IMR-90 (cell line): ENCODE data around the gene SPATA9. TPM values are rescaled to one million over a fixed set of nuclear protein-coding genes. Genes with fewer than 3 reads are reported as not detected.
A peak's percentile ranks its signal among the peaks of the same experiment; 100 is the strongest.

Experiments used
- ATAC-seq: fragments of 200-7000 bp; cut with Tn5 transposase; 2 replicates; pipeline ENCODE4 v1.9.1; 2020; ENCODE audit warnings: low read depth, mild to moderate bottlenecking, moderate library complexity
- BruUV-seq: library from RNA; stranded (reverse); fragments of 400-500 nt; replicated peaks from 2 replicates; lab custom pipeline; 2021; lab: Mats Ljungman, UMichigan
- CTCF ChIA-PET: fragments of 300-600 bp; formaldehyde crosslinking; extraction: SDS; loops from one replicate; lab custom pipeline; 2021; ENCODE audit warnings: antibody characterized with exemption; lab: Yijun Ruan, JAX
- POLR2A ChIA-PET: fragments of 300-600 bp; sonication (Branson Sonifier 250); formaldehyde crosslinking; loops from one replicate; lab custom pipeline; 2022; ENCODE audit warnings: antibody characterized with exemption; ENCODE audit not compliant: unreplicated experiment; lab: Charles Lee
- DNase-seq: peaks from one replicate; pipeline ENCODE4 v3.0.0; 2013
- H2AFZ ChIP-seq: replicated peaks from 2 replicates; pipeline ENCODE3; 2013; ENCODE audit warnings: low read length, mild to moderate bottlenecking; ENCODE audit not compliant: poor library complexity
- H2AK5ac ChIP-seq: 2 replicates; pipeline ENCODE4 v1.6.1; 2013; ENCODE audit warnings: low read depth, low read length, inconsistent platforms
- H2AK9ac ChIP-seq: replicated peaks from 2 replicates; pipeline ENCODE3; 2013; ENCODE audit warnings: mild to moderate bottlenecking, low read depth, low read length, moderate library complexity; ENCODE audit not compliant: poor library complexity
- H2BK120ac ChIP-seq: 2 replicates; pipeline ENCODE4 v1.6.1; 2013; ENCODE audit warnings: low read depth, low read length, inconsistent platforms
- H2BK15ac ChIP-seq: 3 replicates; pipeline ENCODE4 v1.6.1; 2013; ENCODE audit warnings: low read depth, low read length, inconsistent platforms
- H2BK20ac ChIP-seq: 2 replicates; pipeline ENCODE4 v1.6.1; 2013; ENCODE audit warnings: low read depth, mild to moderate bottlenecking, inconsistent platforms, low read length, moderate library complexity
- H2BK5ac ChIP-seq: 2 replicates; pipeline ENCODE4 v1.6.1; 2013; ENCODE audit warnings: mild to moderate bottlenecking, low read depth, low read length, inconsistent platforms; ENCODE audit not compliant: poor library complexity, severe bottlenecking
- H3K14ac ChIP-seq: replicated peaks from 2 replicates; pipeline ENCODE4 v1.6.1; 2013; ENCODE audit warnings: low read depth, low read length, inconsistent platforms
- H3K18ac ChIP-seq: 2 replicates; pipeline ENCODE4 v1.6.1; 2013; ENCODE audit warnings: low read depth, low read length, control low read depth
- H3K23ac ChIP-seq: 2 replicates; pipeline ENCODE4 v1.6.1; 2013; ENCODE audit warnings: low read depth, low read length, inconsistent platforms
- H3K27ac ChIP-seq: 2 replicates; pipeline ENCODE4 v1.5.1; 2013; ENCODE audit warnings: mild to moderate bottlenecking, control low read depth, low read length; ENCODE audit not compliant: insufficient read depth
- H3K27me3 ChIP-seq: 2 replicates; pipeline ENCODE4 v1.6.1; 2013; ENCODE audit warnings: low read length; ENCODE audit not compliant: control insufficient read depth, insufficient read depth
- H3K36me3 ChIP-seq: 2 replicates; pipeline ENCODE4 v1.6.1; 2013; ENCODE audit warnings: low read length, mixed read lengths; ENCODE audit not compliant: control insufficient read depth, insufficient read depth
- H3K4ac ChIP-seq: 2 replicates; pipeline ENCODE4 v1.6.1; 2013; ENCODE audit warnings: low read depth, low read length, inconsistent platforms
- H3K4me1 ChIP-seq: 2 replicates; pipeline ENCODE4 v1.6.1; 2013; ENCODE audit warnings: low read length, mixed read lengths; ENCODE audit not compliant: control insufficient read depth, insufficient read depth
- H3K4me2 ChIP-seq: 2 replicates; pipeline ENCODE4 v1.6.1; 2013; ENCODE audit warnings: low read depth, mild to moderate bottlenecking, control low read depth, low read length, moderate library complexity
- H3K4me3 ChIP-seq: 2 replicates; pipeline ENCODE4 v1.5.1; 2013; ENCODE audit warnings: low read depth, mild to moderate bottlenecking, control low read depth, low read length, moderate library complexity; ENCODE audit not compliant: insufficient read depth
- H3K56ac ChIP-seq: 2 replicates; pipeline ENCODE4 v1.6.1; 2013; ENCODE audit warnings: low read length, inconsistent platforms; ENCODE audit not compliant: insufficient read depth; ENCODE audit errors: extremely low read depth
- H3K79me1 ChIP-seq, 2 experiments: 2 replicates each; pipeline ENCODE4 v1.6.1; 2013; ENCODE audit warnings: low read length in 2 of 2, inconsistent platforms in 1 of 2, low read depth in 1 of 2
- H3K9ac ChIP-seq: 2 replicates; pipeline ENCODE4 v1.6.1; 2013; ENCODE audit warnings: low read depth, low read length, control low read depth
- H3K9me1 ChIP-seq: 2 replicates; pipeline ENCODE4 v1.6.1; 2013; ENCODE audit warnings: low read length, inconsistent platforms; ENCODE audit not compliant: insufficient read depth
- H3K9me3 ChIP-seq: 2 replicates; pipeline ENCODE4 v1.6.1; 2013; ENCODE audit warnings: low read length; ENCODE audit not compliant: control insufficient read depth, insufficient read depth
- H4K20me1 ChIP-seq: 2 replicates; pipeline ENCODE4 v1.6.1; 2013; ENCODE audit warnings: low read length, inconsistent platforms; ENCODE audit not compliant: insufficient read depth
- H4K5ac ChIP-seq: 2 replicates; pipeline ENCODE4 v1.6.1; 2013; ENCODE audit warnings: mild to moderate bottlenecking, low read depth, low read length, control low read depth
- H4K8ac ChIP-seq, 2 experiments: 2 replicates each; pipeline ENCODE4 v1.6.1; 2013; ENCODE audit warnings: low read depth in 2 of 2, low read length in 2 of 2, control low read depth in 1 of 2, inconsistent platforms in 1 of 2
- H4K91ac ChIP-seq: 2 replicates; pipeline ENCODE4 v1.6.1; 2013; ENCODE audit warnings: low read depth, low read length, inconsistent platforms; ENCODE audit not compliant: insufficient read depth
- BHLHE40 ChIP-seq: fragments of 150-350 bp; IDR thresholded peaks from 2 replicates; pipeline ENCODE4 v1.6.1; 2016; ENCODE audit warnings: mild to moderate bottlenecking, low read depth, low read length
- CTCF ChIP-seq: conservative IDR thresholded peaks from 2 replicates; pipeline ENCODE4 v1.5.1; 2012; ENCODE audit warnings: mild to moderate bottlenecking, low read depth, low read length, improper control_type of control experiment
- ELK1 ChIP-seq: fragments of 150-350 bp; IDR thresholded peaks from 2 replicates; pipeline ENCODE4 v1.6.1; 2016; ENCODE audit warnings: low read depth, mild to moderate bottlenecking, low read length, moderate library complexity, borderline replicate concordance
- MAZ ChIP-seq: IDR thresholded peaks from 2 replicates; pipeline ENCODE4 v1.6.1; 2012; ENCODE audit warnings: low read depth, mild to moderate bottlenecking, low read length, improper control_type of control experiment, moderate library complexity, borderline replicate concordance
- POLR2A ChIP-seq: IDR thresholded peaks from 2 replicates; pipeline ENCODE4 v1.6.1; 2012; ENCODE audit warnings: mild to moderate bottlenecking, low read depth, low read length
- RAD21 ChIP-seq: IDR thresholded peaks from 2 replicates; pipeline ENCODE4 v1.6.1; 2012; ENCODE audit warnings: low read length, improper control_type of control experiment
- RCOR1 ChIP-seq: IDR thresholded peaks from 2 replicates; pipeline ENCODE4 v1.6.1; 2012; ENCODE audit warnings: mild to moderate bottlenecking, low read length, improper control_type of control experiment; ENCODE audit not compliant: insufficient replicate concordance
- RFX5 ChIP-seq: IDR thresholded peaks from 2 replicates; pipeline ENCODE4 v1.8.0; 2012; ENCODE audit warnings: low read depth, mild to moderate bottlenecking, low read length, moderate library complexity
- SMC3 ChIP-seq: fragments of 150-350 bp; IDR thresholded peaks from 2 replicates; pipeline ENCODE4 v1.6.1; 2016; ENCODE audit warnings: low read depth, mild to moderate bottlenecking, antibody characterized with exemption, low read length, moderate library complexity
- WGBS, 2 experiments: methylation state at CpG; one replicate each; pipeline versions ENCODE4 v1.1.5 to v1.1.7; 2013; ENCODE audit warnings: missing lambda C conversion rate in 2 of 2; ENCODE audit not compliant: insufficient read length in 1 of 2; ENCODE audit errors: extremely low coverage in 2 of 2; 5-methylcytosine and 5-hydroxymethylcytosine counted together
- dilution Hi-C: fragments of 300-500 bp; cut with HindIII; formaldehyde crosslinking; loops from one replicate; pipeline ENCODE4 v1.14.3; 2018; ENCODE audit warnings: low sequenced_read_pairs; ENCODE audit not compliant: unreplicated experiment
- in situ Hi-C: fragments of 300-500 bp; cut with MboI; formaldehyde crosslinking; loops from 3 replicates; pipeline ENCODE4 v1.14.3; 2019; ENCODE audit warnings: low sequenced_read_pairs, inconsistent platforms, mixed read lengths
- intact Hi-C: fragments of 100-400 bp; cut with micrococcal nuclease; formaldehyde crosslinking; loops from 2 replicates; pipeline ENCODE4 v1.10.0; 2022
- polyA plus RNA-seq, 3 experiments: library from polyadenylated mRNA; depleted of rRNA; stranded (reverse); fragments of >200 nt; gene quantifications; 2 replicates each; pipeline ENCODE4 v1.2.3, GENCODE V29; 2012; ENCODE audit warnings: low replicate concordance in 1 of 3
- total RNA-seq: library from RNA; depleted of rRNA; stranded (reverse); fragments of >200 nt; gene quantifications from 2 replicates; pipeline ENCODE4 v1.2.3, GENCODE V29; 2012

Gene SPATA9
- total and polyA plus RNA-seq, 2 of the 4 experiments (the other 2 are of a cell fraction), result 0.72 to 0.86 TPM

- Histone ChIP-seq H3K4me3 (no peak overlapping the region), H2BK120ac (peak overlapping the region; percentile 69), H3K23ac (no peak overlapping the region), H3K9me1 (peaks cover 3% of the 10 kb centered on the region; the same call in 1 of the 2 replicates), H3K79me1 (no peaks in the 10 kb centered on the region), H4K8ac (peak overlapping the region; percentile 84 to 95), H3K18ac (peak overlapping the region; percentile 1; the same call in 1 of the 2 replicates), H3K14ac (peak overlapping the region; percentile 84), H3K9ac (no peak overlapping the region), H4K91ac (peak overlapping the region; percentile 89), H2AFZ (peak overlapping the region; percentile 91), H2BK5ac (peak overlapping the region; percentile 57), H2AK5ac (peak overlapping the region; percentile 84), H3K4ac (peak overlapping the region; percentile 78), H2AK9ac (peak overlapping the region; percentile 55), H3K9me3 (no peaks in the 10 kb centered on the region), H4K20me1 (no peaks in the 10 kb centered on the region), H3K56ac (no peak overlapping the region), H3K27me3 (no peaks in the 10 kb centered on the region), H3K27ac (no peak overlapping the region), H3K4me1 (peaks cover 2% of the 10 kb centered on the region), H4K5ac (peak overlapping the region; percentile 38; the same call in 1 of the 2 replicates), H2BK15ac (peak overlapping the region; percentile 41; the same call in 2 of the 3 replicates), H3K36me3 (no peaks in the 10 kb centered on the region), H3K4me2 (no peak overlapping the region), H2BK20ac (peak overlapping the region; percentile 83)
- in situ Hi-C loops, result loop anchor here (25.0 kb wide), 1 partner anchor 680 kb away; no protein-coding TSS in a partner anchor
- 50% methylated on average over 1 of the region's 4 CpGs; no CpG with 5 or more reads in 1 of the 2 experiments for WGBS, 2 experiments
- intact Hi-C loops, result no loop called here
- POLR2A ChIA-PET, result no interaction called here
- CTCF ChIA-PET, result no interaction called here
- BruUV-seq, result no TSS peak
- ATAC-seq (peak; percentile 74), DNase-seq (peak; percentile 70)
- dilution Hi-C loops, result no loop called here
- TF ChIP-seq ELK1 (no peak), BHLHE40 (no peak), RAD21 (no peak), MAZ (no peak), CTCF (no peak), SMC3 (no peak), RFX5 (no peak), POLR2A (no peak), RCOR1 (no peak)
Observed at GRCh38 chr5:95631991-95632675, 50.7 kb downstream of the SPATA9 start.
